GM23248 (cell line): ENCODE measurements around the gene KCMF1. TPM values are rescaled to one million over a fixed set of nuclear protein-coding genes. Genes with fewer than 3 reads are reported as not detected.

Experiments used
- DNase-seq: peaks from one replicate; pipeline ENCODE4 v3.0.0-alpha.2; 2015
- H2AFZ ChIP-seq: fragments of 200-600 bp; sonication (generic); 2 replicates; pipeline ENCODE4 v1.6.1; 2016; ENCODE audit warnings: antibody characterized with exemption
- H3F3A ChIP-seq: fragments of 200-600 bp; sonication (generic); 2 replicates; pipeline ENCODE4 v1.6.1; 2016; ENCODE audit warnings: mild to moderate bottlenecking, antibody characterized with exemption, mixed run types; ENCODE audit not compliant: insufficient read depth
- H3K27ac ChIP-seq: fragments of 200-600 bp; sonication (generic); 2 replicates; pipeline ENCODE4 v1.5.1; 2016; ENCODE audit warnings: mild to moderate bottlenecking
- H3K27me3 ChIP-seq: fragments of 200-600 bp; sonication (generic); replicated peaks from 2 replicates; pipeline ENCODE4 v1.6.1; 2016; ENCODE audit warnings: mild to moderate bottlenecking; ENCODE audit not compliant: insufficient read depth
- H3K36me3 ChIP-seq: fragments of 200-600 bp; sonication (generic); 2 replicates; pipeline ENCODE4 v1.6.1; 2016; ENCODE audit warnings: low read depth, mild to moderate bottlenecking
- H3K4me1 ChIP-seq: fragments of 200-600 bp; sonication (generic); 2 replicates; pipeline ENCODE4 v1.6.1; 2016; ENCODE audit warnings: mild to moderate bottlenecking; ENCODE audit not compliant: insufficient read depth
- H3K4me2 ChIP-seq: fragments of 200-600 bp; sonication (generic); one replicate; pipeline ENCODE4 v1.6.1; 2016; ENCODE audit warnings: mild to moderate bottlenecking; ENCODE audit not compliant: unreplicated experiment
- H3K4me3 ChIP-seq: fragments of 200-600 bp; sonication (generic); 2 replicates; pipeline ENCODE4 v1.5.1; 2016; ENCODE audit warnings: mild to moderate bottlenecking
- H3K79me2 ChIP-seq: fragments of 200-600 bp; sonication (generic); 2 replicates; pipeline ENCODE4 v1.6.1; 2016; ENCODE audit warnings: mild to moderate bottlenecking; ENCODE audit not compliant: insufficient read depth
- H3K9ac ChIP-seq: fragments of 200-600 bp; sonication (generic); 2 replicates; pipeline ENCODE4 v1.6.1; 2016; ENCODE audit warnings: mild to moderate bottlenecking
- H3K9me2 ChIP-seq: fragments of 200-600 bp; sonication (generic); 2 replicates; pipeline ENCODE4 v1.6.1; 2016; ENCODE audit warnings: mixed run types, mild to moderate bottlenecking, moderate library complexity; ENCODE audit not compliant: insufficient read depth
- H3K9me3 ChIP-seq: fragments of 200-600 bp; sonication (generic); one replicate; pipeline ENCODE4 v1.6.1; 2017; ENCODE audit warnings: low read depth
- H4K20me1 ChIP-seq: fragments of 200-600 bp; sonication (generic); 2 replicates; pipeline ENCODE4 v1.6.0; 2016; ENCODE audit not compliant: insufficient read depth
- EZH2 ChIP-seq: fragments of 200-600 bp; sonication (generic); IDR thresholded peaks from 2 replicates; pipeline ENCODE4 v1.6.1; 2018; ENCODE audit warnings: antibody characterized with exemption, mild to moderate bottlenecking; ENCODE audit not compliant: insufficient read depth, poor library complexity, severe bottlenecking
- EZH2phosphoT487 ChIP-seq: fragments of 200-600 bp; sonication (generic); IDR thresholded peaks from 2 replicates; pipeline ENCODE4 v1.6.1; 2018; ENCODE audit warnings: antibody characterized with exemption, moderate library complexity, mild to moderate bottlenecking, low read depth; ENCODE audit not compliant: insufficient read depth
- WGBS, 2 experiments: methylation state at CpG; one replicate each; pipeline ENCODE4 v1.1.6; 2015 to 2017; ENCODE audit warnings: low lambda C conversion rate in 2 of 2, low coverage in 1 of 2; ENCODE audit errors: missing lambda C conversion rate in 2 of 2; 5-methylcytosine and 5-hydroxymethylcytosine counted together
- in situ Hi-C: fragments of 300-500 bp; cut with MboI; formaldehyde crosslinking; loops from 2 replicates; pipeline ENCODE4 v1.15.0; 2020
- polyA plus RNA-seq: library from polyadenylated mRNA; unstranded; fragments of >200 nt; fragmentation: Nextera tagmentation; extraction: Ambion mirVana; gene quantifications from 2 replicates; pipeline ENCODE4 v1.2.1, GENCODE V29; 2016
- total RNA-seq: library from RNA; depleted of rRNA; stranded (reverse); fragments of >200 nt; shearing (Covaris generic); gene quantifications from 2 replicates; pipeline ENCODE4 v1.2.3, GENCODE V29; 2014

KCMF1 gene
- total and polyA plus RNA-seq, 2 experiments from 2014 or later, result 52.5 to 87.2 TPM

- H3K79me2 ChIP-seq, result peaks cover 21% of the 10 kb centered on the region
- peak overlapping the region; percentile 54 for H3K9ac ChIP-seq
- H3K4me3 ChIP-seq, result 0 out of 2 replicates have a peak overlapping the region, but pooled peaks have one; percentile 0
- no peaks in the 10 kb centered on the region for H3K27me3 ChIP-seq
- H3K27ac ChIP-seq, result peak overlapping the region; percentile 88
- in situ Hi-C loops, result no loop called here
- H3K4me1 ChIP-seq, result peaks cover 35% of the 10 kb centered on the region
- H3K36me3 ChIP-seq, result no peaks in the 10 kb centered on the region
- no peak for DNase-seq
- H3K9me2 ChIP-seq, result no peaks in the 10 kb centered on the region
- peak overlapping the region; percentile 64 for H3K4me2 ChIP-seq
- TF ChIP-seq EZH2, result no peak
- TF ChIP-seq EZH2phosphoT487, result no peak
- H3F3A ChIP-seq, result peaks cover 44% of the 10 kb centered on the region
- H2AFZ ChIP-seq, result no peak overlapping the region
- H3K9me3 ChIP-seq, result no peaks in the 10 kb centered on the region
- H4K20me1 ChIP-seq, result no peaks in the 10 kb centered on the region; the same call in 1 of the 2 replicates
Measured at GRCh38 chr2:84957771-84958134, 13.2 kb upstream of the KCMF1 start.

- H3K9me3 ChIP-seq, result no peaks in the 10 kb centered on the region
- no peaks in the 10 kb centered on the region; the same call in 1 of the 2 replicates for H4K20me1 ChIP-seq
- TF ChIP-seq EZH2phosphoT487 (no peak), EZH2 (no peak)
- H3K4me3 ChIP-seq, result 0 out of 2 replicates have a peak overlapping the region, but pooled peaks have one; percentile 0
- peak; percentile 92 for DNase-seq
- peak overlapping the region; percentile 54 for H3K9ac ChIP-seq
- in situ Hi-C loops, result no loop called here
- H3K27ac ChIP-seq, result peak overlapping the region; percentile 88
- H3F3A ChIP-seq, result peaks cover 50% of the 10 kb centered on the region
- peak overlapping the region; percentile 64 for H3K4me2 ChIP-seq
- peaks cover 27% of the 10 kb centered on the region for H3K79me2 ChIP-seq
- 26 to 29% methylated on average over 12 of the region's 12 CpGs for WGBS, 2 experiments
- H3K36me3 ChIP-seq, result no peaks in the 10 kb centered on the region
- no peaks in the 10 kb centered on the region for H3K27me3 ChIP-seq
- H2AFZ ChIP-seq, result no peak overlapping the region
- H3K4me1 ChIP-seq, result peaks cover 41% of the 10 kb centered on the region
- H3K9me2 ChIP-seq, result no peaks in the 10 kb centered on the region
Measured at GRCh38 chr2:84958135-84959059, 12.6 kb upstream of the KCMF1 start.

- Histone ChIP-seq H3K79me2 (peaks cover 29% of the 10 kb centered on the region), H3K4me1 (peaks cover 47% of the 10 kb centered on the region), H3K36me3 (no peaks in the 10 kb centered on the region), H4K20me1 (no peaks in the 10 kb centered on the region; the same call in 1 of the 2 replicates), H3K9ac (peak overlapping the region; percentile 54), H3K4me3 (peak overlapping the region; percentile 10; the same call in 1 of the 2 replicates), H2AFZ (no peak overlapping the region), H3K9me2 (no peaks in the 10 kb centered on the region), H3K27ac (peak overlapping the region; percentile 88), H3F3A (peaks cover 56% of the 10 kb centered on the region), H3K4me2 (peak overlapping the region; percentile 64), H3K9me3 (no peaks in the 10 kb centered on the region), H3K27me3 (no peaks in the 10 kb centered on the region)
- TF ChIP-seq EZH2phosphoT487 (no peak), EZH2 (no peak)
- peak; percentile 88 for DNase-seq
- WGBS, 2 experiments, result 56% methylated on average over 10 of the region's 10 CpGs
- in situ Hi-C loops, result no loop called here
Measured at GRCh38 chr2:84959095-84959565, 11.8 kb upstream of the KCMF1 start.

GRCh38 chr2:84959566-84960506, 11.1 kb upstream of the KCMF1 start:
- peaks cover 63% of the 10 kb centered on the region for H3F3A ChIP-seq
- no peaks in the 10 kb centered on the region for H3K9me2 ChIP-seq
- no peaks in the 10 kb centered on the region; the same call in 1 of the 2 replicates for H4K20me1 ChIP-seq
- H3K4me1 ChIP-seq, result peaks cover 53% of the 10 kb centered on the region
- H3K9me3 ChIP-seq, result no peaks in the 10 kb centered on the region
- 30 to 37% methylated on average over 5 of the region's 5 CpGs for WGBS, 2 experiments
- in situ Hi-C loops, result no loop called here
- H2AFZ ChIP-seq, result no peak overlapping the region
- H3K4me2 ChIP-seq, result peak overlapping the region; percentile 64
- DNase-seq, result peak; percentile 45
- no peaks in the 10 kb centered on the region for H3K36me3 ChIP-seq
- H3K79me2 ChIP-seq, result peaks cover 35% of the 10 kb centered on the region
- H3K27ac ChIP-seq, result peak overlapping the region; percentile 88
- no peak for TF ChIP-seq EZH2phosphoT487
- no peak for TF ChIP-seq EZH2
- H3K9ac ChIP-seq, result peak overlapping the region; percentile 54
- H3K27me3 ChIP-seq, result no peaks in the 10 kb centered on the region
- H3K4me3 ChIP-seq, result peak overlapping the region; percentile 10; the same call in 1 of the 2 replicates
